Measurements from ENCODE around the gene TBCD.

DNA sequence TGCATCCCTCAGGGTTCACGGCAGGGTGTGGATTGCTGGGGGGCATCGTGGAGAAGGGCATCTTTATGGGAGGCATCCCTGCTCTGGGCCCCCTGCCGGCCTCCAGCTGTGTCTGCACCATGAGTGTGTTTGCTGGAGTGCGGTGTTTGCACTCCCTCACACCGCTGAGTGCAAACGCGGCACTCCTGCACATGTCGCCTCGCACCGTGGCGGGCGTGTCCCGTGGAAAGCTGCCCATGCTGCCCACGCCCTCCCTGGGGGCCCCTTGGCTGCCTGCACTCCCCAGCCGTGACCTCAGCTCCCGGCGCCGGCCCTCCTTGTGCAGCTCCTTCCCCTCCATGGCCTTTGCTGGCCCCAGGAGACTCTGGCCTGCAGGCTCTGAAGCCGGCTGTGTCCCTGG lies 162.5 kb downstream of the TBCD start:
- TF ChIP-seq CTCF (IDR thresholded peaks at IDR 0.05; ENCODE audit: low read length): no peak
- TF ChIP-seq EZH2phosphoT487 (IDR thresholded peaks at IDR 0.05; ENCODE audit: low read length): no peak
- no peak for TF ChIP-seq EZH2 (optimal IDR thresholded peaks at IDR 0.05; ENCODE audit: low read depth, low read length)
